GM21825 (cell line): ENCODE data around the gene TPX2.

Experiments
- ATAC-seq: cut with Tn5 transposase; IDR thresholded peaks from one replicate; pipeline ENCODE4 v1.9.1; 2021; ENCODE audit warnings: mild to moderate bottlenecking, moderate library complexity; ENCODE audit not compliant: unreplicated experiment

The TPX2 gene

GRCh38 chr20:31831771-31832306 lies 92.7 kb downstream of the TPX2 start:
- no peak for ATAC-seq

- no peak for ATAC-seq
Measured at GRCh38 chr20:31833130-31833930, 94.2 kb downstream of the TPX2 start.

- ATAC-seq, result no peak
Measured at GRCh38 chr20:31833931-31834521, 94.9 kb downstream of the TPX2 start.

- ATAC-seq, result peak; percentile 6
Measured at GRCh38 chr20:31835554-31835953, 96.5 kb downstream of the TPX2 start.

GRCh38 chr20:31835977-31836852 lies 97.1 kb downstream of the TPX2 start:
- peak; percentile 82 for ATAC-seq

GRCh38 chr20:31836853-31837608 lies 97.9 kb downstream of the TPX2 start:
- no peak for ATAC-seq

- no peak for ATAC-seq
Measured at GRCh38 chr20:31837896-31838397, 98.9 kb downstream of the TPX2 start.

- no peak for ATAC-seq
Measured at GRCh38 chr20:31838646-31839292, 99.7 kb downstream of the TPX2 start.

- no peak for ATAC-seq
Measured at GRCh38 chr20:31839782-31840487, 100.8 kb downstream of the TPX2 start.

- ATAC-seq, result no peak
Measured at GRCh38 chr20:31840906-31841816, 102.1 kb downstream of the TPX2 start.

GRCh38 chr20:31841928-31842327 lies 102.8 kb downstream of the TPX2 start:
- no peak for ATAC-seq

- no peak for ATAC-seq
Measured at GRCh38 chr20:31842471-31843157, 103.5 kb downstream of the TPX2 start.

- no peak for ATAC-seq
Measured at GRCh38 chr20:31843288-31843687, 104.2 kb downstream of the TPX2 start.

- no peak for ATAC-seq
Measured at GRCh38 chr20:31843881-31844280, 104.8 kb downstream of the TPX2 start.

GRCh38 chr20:31844737-31845299 lies 105.7 kb downstream of the TPX2 start:
- no peak for ATAC-seq

GRCh38 chr20:31845300-31845863 lies 106.3 kb downstream of the TPX2 start, which contains the start of gene FOXS1:
TSS of gene FOXS1 (minus strand) at chr20:31845604. CDS start at chr20:31845542, 62 bp downstream.
- ATAC-seq, result no peak

- no peak for ATAC-seq
Measured at GRCh38 chr20:31846793-31847138, 107.7 kb downstream of the TPX2 start.
